Activated T-cell treated with anti-CD3 and anti-CD28 coated beads, Interleukin-2, amount 50 U/mL, for 72 hours (primary cell): ENCODE data around the gene TMEM164. TPM values are rescaled to one million over a fixed set of nuclear protein-coding genes. Genes with fewer than 3 reads are reported as not detected.

Source experiments
- ATAC-seq, 2 donors: fragments of 150-1000 bp; cut with Tn5 transposase; replicated peaks in 1 of 2; 2 replicates each; pipeline ENCODE4 v1.10.0; 2021; ENCODE audit warnings: moderate library complexity in 2 of 2, mild to moderate bottlenecking in 1 of 2
- DNase-seq, 2 donors: peaks; one replicate each; pipeline ENCODE4 v3.0.0; 2021 to 2022; ENCODE audit warnings: mixed read lengths in 1 of 2
- H3K27ac Mint-ChIP-seq: one replicate; pipeline ENCODE4 v1.8.0; 2022; ENCODE audit warnings: mild to moderate bottlenecking, moderate library complexity, mixed read lengths
- H3K27me3 Mint-ChIP-seq: one replicate; pipeline ENCODE4 v1.8.0; 2022; ENCODE audit warnings: low read depth, mixed read lengths
- H3K36me3 Mint-ChIP-seq, 2 donors: one replicate each; pipeline ENCODE4 v1.8.0; 2022; ENCODE audit warnings: mixed read lengths in 2 of 2, mild to moderate bottlenecking in 1 of 2; ENCODE audit not compliant: insufficient read depth in 2 of 2
- H3K4me1 Mint-ChIP-seq: one replicate; pipeline ENCODE4 v1.8.0; 2022; ENCODE audit warnings: low read depth, mixed read lengths
- H3K4me3 Mint-ChIP-seq, 2 donors: one replicate each; pipeline ENCODE4 v1.8.0; 2022; ENCODE audit warnings: mild to moderate bottlenecking in 2 of 2, mixed read lengths in 2 of 2, moderate library complexity in 2 of 2
- H3K9me3 Mint-ChIP-seq, 2 donors: one replicate each; pipeline ENCODE4 v1.8.0; 2022; ENCODE audit warnings: mixed read lengths in 2 of 2
- total RNA-seq, 2 donors: library from RNA; stranded (reverse); gene quantifications; one replicate each; pipeline ENCODE4 v1.2.3, GENCODE V29; 2022

The TMEM164 gene
- total RNA-seq, 2 donors from 2014 or later, result 15.0 to 19.5 TPM

DNA sequence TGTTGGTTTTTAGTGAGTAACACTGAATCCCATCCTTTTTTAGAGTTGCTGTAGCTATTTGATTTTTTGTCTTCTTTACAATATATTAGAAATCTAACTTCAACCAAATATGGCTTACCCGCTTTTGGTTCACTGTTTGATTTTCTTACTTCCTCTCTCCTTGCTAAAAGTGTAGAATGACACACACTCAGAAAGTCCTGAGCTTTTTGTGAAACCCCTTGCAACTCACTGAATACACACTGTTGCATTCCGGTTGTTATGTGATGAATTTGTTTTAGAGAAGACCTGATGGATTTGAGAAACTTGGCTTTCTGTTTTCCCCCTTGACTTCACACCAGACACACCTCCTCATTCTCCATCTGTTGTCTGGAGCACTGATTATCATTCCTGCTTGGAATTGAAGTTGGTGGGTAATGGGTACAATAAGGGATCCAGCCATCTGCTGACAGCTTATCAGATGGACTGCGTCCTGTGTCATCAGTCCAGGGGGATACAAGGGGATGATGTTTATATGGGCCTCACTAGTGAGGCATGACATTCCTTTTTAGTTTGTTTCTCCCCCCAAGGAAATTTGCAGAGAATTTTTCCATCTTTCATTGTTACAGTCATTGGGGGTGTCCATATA, 5.2 kb downstream of the TMEM164 start:
- DNase-seq (no peak), ATAC-seq (no peak)
- Mint-ChIP-seq H3K4me1 (peaks cover 20% of the 10 kb centered on the region), H3K9me3 (no peaks in the 10 kb centered on the region), H3K27ac (no peak overlapping the region), H3K4me3 (no peak overlapping the region), H3K27me3 (peaks cover 43% of the 10 kb centered on the region), H3K36me3 (peaks cover 2 to 4% of the 10 kb centered on the region in 2 donors)

DNA sequence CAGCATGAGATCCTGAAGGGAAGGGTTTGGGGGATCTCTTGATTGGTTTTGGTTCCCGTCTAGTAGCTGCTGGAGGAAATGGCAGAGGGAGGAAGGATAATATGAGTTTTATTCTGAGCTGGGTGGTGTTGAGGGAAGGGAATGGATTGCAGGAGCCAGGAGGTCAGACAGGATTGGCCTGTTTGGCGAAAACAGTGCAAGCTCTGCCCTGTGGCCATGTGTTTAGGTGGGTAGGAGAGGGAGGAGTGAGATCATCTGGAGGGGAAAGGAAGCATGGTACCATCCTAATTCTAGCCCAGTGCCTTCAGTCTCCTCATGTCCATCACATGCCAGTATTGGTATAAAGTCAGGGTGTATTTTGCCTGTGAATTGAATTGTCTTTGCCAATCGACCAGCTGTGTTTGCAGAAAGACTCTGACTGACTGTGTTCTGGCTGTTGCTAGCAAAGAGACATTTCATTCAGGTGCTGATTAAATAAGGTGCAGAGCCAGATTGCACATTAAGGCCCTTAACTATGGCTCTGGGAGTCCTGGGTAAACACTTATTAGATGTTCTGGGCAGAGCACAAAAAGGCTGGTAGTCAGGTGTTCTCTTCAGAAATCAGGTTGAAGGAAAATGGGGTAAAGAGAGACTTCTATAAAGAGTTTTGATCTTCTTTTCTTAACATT, 10.0 kb downstream of the TMEM164 start:
- Mint-ChIP-seq H3K9me3 (no peaks in the 10 kb centered on the region), H3K27me3 (peaks cover 23% of the 10 kb centered on the region), H3K27ac (no peak overlapping the region), H3K4me1 (no peaks in the 10 kb centered on the region), H3K36me3 (peaks cover 0 to 4% of the 10 kb centered on the region in 2 donors), H3K4me3 (no peak overlapping the region)
- ATAC-seq, result no peak
- DNase-seq, result no peak

DNA sequence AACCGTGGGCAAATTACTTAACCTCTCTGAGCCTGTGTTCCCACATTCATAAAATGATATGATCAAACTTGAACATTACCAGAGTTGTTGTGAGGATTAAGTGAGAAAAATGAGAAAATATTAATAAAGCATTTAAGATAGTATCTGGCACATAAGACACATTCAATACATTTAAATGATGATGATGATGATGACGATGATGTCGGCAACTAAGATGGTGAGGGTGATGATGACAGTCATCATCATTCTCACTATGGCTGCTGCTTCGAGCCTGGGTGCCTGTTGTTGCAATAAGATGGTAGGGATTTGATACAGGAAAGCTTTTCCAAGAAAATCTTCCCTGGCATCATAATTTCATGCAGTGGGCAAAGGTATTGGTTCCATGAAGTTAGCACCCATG, 11.1 kb downstream of the TMEM164 start:
- Mint-ChIP-seq H3K27ac (no peak overlapping the region), H3K27me3 (peaks cover 23% of the 10 kb centered on the region), H3K9me3 (no peaks in the 10 kb centered on the region), H3K4me3 (no peak overlapping the region), H3K4me1 (no peaks in the 10 kb centered on the region), H3K36me3 (peaks cover 0 to 4% of the 10 kb centered on the region in 2 donors)
- DNase-seq (no peak), ATAC-seq (no peak)

DNA sequence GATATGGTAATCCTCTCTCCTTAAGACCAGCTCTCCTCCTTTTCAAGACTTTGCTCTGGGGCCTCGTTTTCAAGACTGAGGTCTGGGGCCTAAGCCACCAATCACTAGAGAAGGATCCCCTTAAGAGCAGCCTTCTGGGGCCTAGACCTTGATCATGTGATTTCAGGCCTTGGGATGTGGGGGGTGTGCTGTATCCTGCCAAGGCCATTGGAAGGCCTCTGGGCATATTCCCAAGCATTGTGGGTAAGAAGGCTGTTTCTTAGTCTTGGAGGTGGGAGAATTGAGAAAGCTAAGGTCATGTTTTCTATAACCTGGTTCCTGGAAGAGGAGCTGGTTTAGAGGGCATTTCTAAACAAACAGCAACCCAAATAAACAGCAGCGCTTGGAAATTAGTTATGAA, 12.1 kb downstream of the TMEM164 start:
- no peak for ATAC-seq
- H3K27ac Mint-ChIP-seq, result no peak overlapping the region
- peaks cover 16% of the 10 kb centered on the region for H3K27me3 Mint-ChIP-seq
- DNase-seq, result no peak
- H3K4me3 Mint-ChIP-seq, result no peak overlapping the region
- peaks cover 0 to 4% of the 10 kb centered on the region in 2 donors for H3K36me3 Mint-ChIP-seq
- no peaks in the 10 kb centered on the region for H3K4me1 Mint-ChIP-seq
- H3K9me3 Mint-ChIP-seq, result no peaks in the 10 kb centered on the region

DNA sequence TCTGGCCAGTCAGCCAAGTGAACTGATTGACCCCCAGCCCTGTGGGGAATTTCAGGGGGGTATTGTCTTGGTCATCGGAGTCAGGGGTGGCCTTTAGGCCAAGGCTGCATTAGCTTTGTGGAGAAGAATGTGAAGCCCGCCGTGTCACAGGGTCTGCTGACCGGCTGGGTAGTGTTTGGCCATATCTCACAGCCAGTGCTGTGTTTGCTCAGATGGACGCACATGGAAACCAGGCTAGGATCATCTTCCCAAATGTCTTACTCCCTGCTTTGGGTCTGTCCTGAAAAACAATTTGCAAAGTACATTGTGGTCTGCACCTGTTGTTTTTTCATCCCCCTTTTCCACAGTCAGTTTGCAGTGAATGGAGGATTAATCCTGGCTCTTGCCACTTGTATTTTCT, 13.0 kb downstream of the TMEM164 start:
- Mint-ChIP-seq H3K27ac (no peak overlapping the region), H3K9me3 (no peaks in the 10 kb centered on the region), H3K4me1 (no peaks in the 10 kb centered on the region), H3K36me3 (no peaks in the 10 kb centered on the region), H3K4me3 (no peak overlapping the region), H3K27me3 (peaks cover 12% of the 10 kb centered on the region)
- ATAC-seq (no peak), DNase-seq (no peak)

DNA sequence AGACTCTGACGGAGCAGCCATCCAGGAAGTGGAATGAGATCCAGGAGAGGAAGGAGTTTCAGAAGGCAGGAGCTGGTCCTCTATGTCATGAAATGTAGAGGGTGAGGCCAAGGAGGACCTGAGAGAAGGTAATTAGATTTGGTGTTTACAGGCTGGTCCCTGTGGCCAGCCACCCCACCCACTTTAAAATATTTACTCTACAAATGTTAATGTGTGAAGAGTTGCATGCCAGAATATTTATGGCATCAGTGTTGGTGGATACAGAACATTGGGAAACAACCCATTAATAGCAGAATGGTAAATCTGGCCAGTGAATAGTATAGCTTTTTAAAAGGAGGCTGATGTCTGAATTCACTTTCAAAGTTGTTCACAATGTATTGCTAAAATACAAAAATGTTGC, 17.6 kb downstream of the TMEM164 start:
- H3K27ac Mint-ChIP-seq, result no peak overlapping the region

DNA sequence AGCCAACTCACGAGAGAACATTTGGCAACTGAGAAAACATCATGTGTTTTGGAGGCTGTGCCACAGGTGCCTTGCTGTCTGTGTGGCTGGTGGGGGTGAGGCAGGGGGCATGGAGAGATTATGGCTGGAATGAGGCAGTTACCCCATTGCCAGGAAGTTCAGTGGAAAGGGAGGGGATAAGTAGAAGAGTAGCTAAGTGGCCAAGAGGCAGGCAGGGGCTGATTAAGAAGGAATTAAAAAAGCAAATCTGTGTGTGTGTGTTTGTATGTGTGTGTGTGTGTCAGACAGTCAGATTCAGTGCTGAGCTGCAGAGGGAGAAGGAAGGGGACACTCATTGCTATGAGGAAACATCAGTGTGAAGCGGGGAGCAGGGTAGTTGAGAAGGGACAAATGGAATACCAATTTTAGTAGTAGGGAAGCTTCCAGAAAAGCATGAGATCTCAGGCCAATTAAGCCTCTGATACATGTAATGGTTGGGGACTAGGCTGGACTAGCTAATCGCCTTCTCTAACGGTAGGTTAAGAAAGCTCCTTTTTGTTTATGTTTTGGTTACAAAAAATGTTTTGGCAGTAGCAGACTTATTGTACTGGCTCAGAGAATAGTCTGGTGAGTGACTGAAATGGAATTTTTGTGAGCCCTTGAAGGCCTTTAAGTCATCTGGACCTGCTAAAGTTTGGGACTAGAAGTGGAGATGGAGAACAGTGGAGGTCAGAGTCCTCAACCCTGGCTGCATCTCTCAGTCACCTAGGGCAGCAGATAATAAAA, 18.5 kb downstream of the TMEM164 start:
- H3K4me3 Mint-ChIP-seq, result no peak overlapping the region
- H3K9me3 Mint-ChIP-seq, result no peaks in the 10 kb centered on the region
- H3K4me1 Mint-ChIP-seq, result no peaks in the 10 kb centered on the region
- ATAC-seq (no peak), DNase-seq (no peak)
- no peak overlapping the region for H3K27ac Mint-ChIP-seq
- peaks cover 0 to 1% of the 10 kb centered on the region in 2 donors for H3K36me3 Mint-ChIP-seq
- H3K27me3 Mint-ChIP-seq, result no peaks in the 10 kb centered on the region

More for the DNA sequence above, 17.6 kb downstream of the TMEM164 start:
- no peak for DNase-seq
- Mint-ChIP-seq H3K36me3 (peaks cover 0 to 1% of the 10 kb centered on the region in 2 donors), H3K4me3 (no peak overlapping the region), H3K27me3 (no peaks in the 10 kb centered on the region), H3K4me1 (no peaks in the 10 kb centered on the region), H3K9me3 (no peaks in the 10 kb centered on the region)
- ATAC-seq, result no peak

DNA sequence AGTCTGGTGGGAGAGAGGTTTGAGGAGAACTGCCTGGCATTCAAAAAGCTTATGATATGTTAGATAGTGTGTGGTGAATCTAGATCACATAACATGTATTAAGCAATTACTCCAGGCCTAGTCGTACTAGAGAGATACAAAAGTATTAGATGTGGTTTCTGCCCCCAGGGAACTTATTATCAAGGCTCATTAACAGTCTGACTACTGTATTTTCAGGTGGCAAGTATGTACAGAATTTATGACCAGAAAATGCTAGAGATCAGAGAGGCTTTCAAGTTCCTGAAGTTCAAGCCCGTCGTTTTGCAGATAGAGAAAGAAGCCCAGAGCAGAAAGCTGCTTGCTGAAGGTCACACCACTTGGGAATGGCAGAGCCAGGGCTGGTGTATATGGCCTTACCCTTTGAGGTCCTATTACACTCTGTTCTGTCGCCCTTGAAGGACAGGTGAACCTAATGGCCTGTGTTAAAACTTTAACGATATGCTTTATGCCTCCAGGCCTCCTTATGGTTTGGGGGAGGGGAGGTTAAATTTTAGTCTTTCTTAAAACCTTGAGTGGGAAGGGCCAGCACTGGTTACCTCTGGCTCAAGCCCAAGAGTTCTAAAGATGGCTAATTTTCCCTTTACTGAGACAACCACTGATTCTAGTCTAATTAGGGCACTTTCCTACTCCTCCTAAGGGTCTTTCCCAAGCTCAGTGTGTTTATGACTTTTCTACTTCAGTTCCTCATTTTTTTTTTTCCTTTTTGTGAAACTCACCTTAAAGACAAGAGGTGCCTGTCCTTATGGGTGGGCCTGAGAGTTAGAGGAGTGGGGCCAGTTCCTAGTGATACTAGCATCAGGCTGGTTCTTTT, 19.9 kb downstream of the TMEM164 start:
- Mint-ChIP-seq H3K9me3 (no peaks in the 10 kb centered on the region), H3K36me3 (peaks cover 0 to 1% of the 10 kb centered on the region in 2 donors), H3K27ac (no peak overlapping the region), H3K27me3 (no peaks in the 10 kb centered on the region), H3K4me3 (no peak overlapping the region), H3K4me1 (no peaks in the 10 kb centered on the region)
- no peak for DNase-seq
- no peak for ATAC-seq

DNA sequence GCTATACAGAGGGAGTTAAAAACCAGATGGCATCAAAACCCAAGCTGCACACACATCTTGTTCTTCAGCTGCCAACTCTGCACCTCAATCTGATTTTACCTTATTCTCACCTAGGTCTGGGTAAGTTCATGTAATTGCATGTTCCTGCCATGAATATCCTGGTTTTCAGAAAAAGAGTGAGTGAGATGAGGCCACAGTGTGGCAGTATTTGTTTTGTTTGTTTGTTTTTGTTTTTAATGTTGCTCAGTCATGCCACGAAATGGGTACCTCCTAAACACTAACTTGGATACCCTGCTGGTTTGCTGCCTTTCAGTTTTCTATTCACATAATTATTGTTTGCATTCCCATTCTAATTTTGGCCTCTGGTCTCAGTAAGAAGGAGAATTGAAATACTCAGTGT, 22.5 kb downstream of the TMEM164 start:
- Mint-ChIP-seq H3K4me1 (no peaks in the 10 kb centered on the region), H3K9me3 (no peaks in the 10 kb centered on the region)

DNA sequence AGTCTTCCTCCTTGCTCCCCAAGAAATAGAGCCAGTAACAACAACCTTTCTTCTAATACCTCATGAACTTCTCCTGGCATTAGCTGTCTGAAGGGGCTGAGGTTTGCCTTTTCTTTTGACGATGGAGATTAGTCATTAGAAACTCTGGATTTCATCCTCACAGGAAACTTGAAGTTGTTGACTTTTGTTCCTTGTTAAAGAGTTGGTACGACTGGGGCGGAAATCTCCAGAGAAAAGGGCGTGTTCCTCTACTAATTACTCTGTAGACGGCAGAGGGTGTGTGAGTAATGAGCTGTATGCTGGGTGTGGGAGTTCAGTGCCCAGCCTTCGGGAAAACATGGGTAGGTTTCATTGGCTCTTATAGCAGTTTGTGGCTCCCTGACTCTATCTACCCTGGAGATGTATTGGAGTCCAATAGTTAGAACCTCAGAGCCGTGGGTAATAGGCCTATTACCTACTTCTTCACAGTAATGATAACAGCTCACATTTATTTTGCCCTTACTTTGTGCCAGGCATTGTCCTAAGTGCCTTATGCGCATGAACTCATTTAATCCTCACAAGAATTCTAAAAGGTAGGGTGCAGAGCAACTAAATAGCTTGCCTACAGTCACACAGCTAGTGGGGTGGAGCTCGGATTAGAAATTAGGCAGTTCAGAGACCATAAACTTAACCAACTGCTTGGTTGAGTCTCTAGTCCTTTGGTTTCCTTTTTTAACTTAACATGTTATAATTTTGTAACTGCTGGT, 23.4 kb downstream of the TMEM164 start:
- Mint-ChIP-seq H3K9me3 (no peaks in the 10 kb centered on the region), H3K27ac (no peak overlapping the region)

More for the DNA sequence above, 22.5 kb downstream of the TMEM164 start:
- DNase-seq (no peak), ATAC-seq (no peak)
- no peak overlapping the region for H3K4me3 Mint-ChIP-seq
- H3K36me3 Mint-ChIP-seq, result peaks cover 0 to 1% of the 10 kb centered on the region in 2 donors
- peaks cover 7% of the 10 kb centered on the region for H3K27me3 Mint-ChIP-seq
- H3K27ac Mint-ChIP-seq, result no peak overlapping the region

DNA sequence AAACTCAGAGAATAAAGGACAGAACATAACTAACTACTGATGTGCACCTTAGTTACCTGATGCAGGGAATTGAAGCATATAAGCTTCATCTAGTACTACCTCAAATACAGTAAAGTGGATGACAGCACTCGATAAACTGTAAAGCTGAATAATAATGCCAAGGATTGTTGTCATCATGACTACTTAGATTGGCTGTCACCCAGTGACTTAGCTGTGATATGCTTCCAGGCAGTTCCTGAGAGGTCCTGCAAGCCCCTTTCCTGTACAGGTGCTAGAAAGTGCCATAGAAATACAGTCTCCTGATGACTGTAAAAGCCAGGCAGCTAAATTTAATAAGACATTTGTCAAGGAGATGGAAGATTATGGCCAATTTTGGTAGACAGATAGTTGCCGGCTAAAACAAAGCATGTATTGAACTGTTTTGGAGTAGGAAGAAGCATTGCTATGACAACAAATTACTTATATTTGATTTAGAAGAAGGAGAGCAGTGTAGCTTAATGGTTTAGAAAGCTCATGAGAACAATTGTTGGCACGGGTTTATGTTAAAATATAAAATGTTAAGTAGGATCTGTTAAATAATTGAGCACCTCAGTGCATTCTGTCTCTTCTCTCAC, 29.7 kb downstream of the TMEM164 start:
- Mint-ChIP-seq H3K27me3 (peaks cover 31% of the 10 kb centered on the region), H3K9me3 (no peaks in the 10 kb centered on the region), H3K4me1 (no peaks in the 10 kb centered on the region), H3K36me3 (no peaks in the 10 kb centered on the region), H3K27ac (no peak overlapping the region), H3K4me3 (no peak overlapping the region)
- DNase-seq (no peak), ATAC-seq (no peak)

More for the DNA sequence above, 23.4 kb downstream of the TMEM164 start:
- DNase-seq (no peak), ATAC-seq (no peak)
- no peak overlapping the region for H3K4me3 Mint-ChIP-seq
- H3K27me3 Mint-ChIP-seq, result peaks cover 7% of the 10 kb centered on the region
- H3K4me1 Mint-ChIP-seq, result no peaks in the 10 kb centered on the region
- H3K36me3 Mint-ChIP-seq, result peaks cover 0 to 1% of the 10 kb centered on the region in 2 donors

DNA sequence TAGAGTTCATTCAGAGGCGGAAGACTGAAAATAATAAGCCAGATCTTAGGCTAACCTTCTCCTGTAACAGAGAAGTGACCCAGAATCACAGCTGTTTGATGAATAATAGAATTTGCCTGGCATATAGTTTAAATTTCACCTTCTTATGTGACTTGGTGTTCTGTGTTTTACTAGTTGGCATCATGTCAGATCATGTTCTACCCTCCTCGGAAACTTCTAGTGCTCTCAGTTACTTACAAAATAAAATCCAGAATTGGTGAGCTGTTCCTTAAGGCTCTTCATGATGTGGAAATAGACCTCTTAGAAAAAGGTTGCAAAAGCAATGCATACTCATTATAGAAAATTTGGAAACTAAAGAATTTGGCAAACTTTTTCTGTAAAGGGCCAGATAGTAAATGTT, 31.1 kb downstream of the TMEM164 start:
- DNase-seq (no peak), ATAC-seq (no peak)
- H3K4me1 Mint-ChIP-seq, result peaks cover 3% of the 10 kb centered on the region
- no peaks in the 10 kb centered on the region for H3K36me3 Mint-ChIP-seq
- peaks cover 30% of the 10 kb centered on the region for H3K27me3 Mint-ChIP-seq
- H3K9me3 Mint-ChIP-seq, result no peaks in the 10 kb centered on the region
- H3K4me3 Mint-ChIP-seq, result no peak overlapping the region
- no peak overlapping the region for H3K27ac Mint-ChIP-seq
